ENCODE measurements around the gene C20orf144.
A peak's percentile ranks its signal among the peaks of the same experiment; 100 is the strongest.
"Not testable (repeated sequence)": the region's sequence is repeated elsewhere in the genome, so short reads cannot be mapped to it uniquely, and the experiment has no call there.

The C20orf144 gene

GRCh38 chr20:33697129-33697528 lies 35.0 kb downstream of the C20orf144 start:
- ATAC-seq, result no peak

- not testable (repeated sequence) for ATAC-seq
Observed at GRCh38 chr20:33698966-33699365, 36.8 kb downstream of the C20orf144 start.

- not testable (repeated sequence) for ATAC-seq
Observed at GRCh38 chr20:33700696-33701441, 38.7 kb downstream of the C20orf144 start.

GRCh38 chr20:33701629-33702450 lies 39.7 kb downstream of the C20orf144 start:
- no peak for ATAC-seq

GRCh38 chr20:33702861-33703260 lies 40.7 kb downstream of the C20orf144 start:
- no peak for ATAC-seq

- no peak for ATAC-seq
Observed at GRCh38 chr20:33703498-33704137, 41.5 kb downstream of the C20orf144 start.

GRCh38 chr20:33704197-33704924 lies 42.2 kb downstream of the C20orf144 start:
- no peak for ATAC-seq

- no peak for ATAC-seq
Observed at GRCh38 chr20:33707668-33708067, 45.5 kb downstream of the C20orf144 start.

- peak; percentile 44 to 67 for ATAC-seq
Observed at GRCh38 chr20:33709398-33709797, 47.3 kb downstream of the C20orf144 start.

GRCh38 chr20:33709905-33710541 lies 47.9 kb downstream of the C20orf144 start:
- no peak for ATAC-seq

- ATAC-seq, result no peak
Observed at GRCh38 chr20:33710681-33711445, 48.7 kb downstream of the C20orf144 start.

GRCh38 chr20:33711446-33711738 lies 49.3 kb downstream of the C20orf144 start:
- ATAC-seq, result no peak
